OCI-LY7 (cell line): ENCODE data around the gene FYN. TPM values are rescaled to one million over a fixed set of nuclear protein-coding genes. Genes with fewer than 3 reads are reported as not detected.

ENCODE experiments used
- BruUV-seq: library from RNA; stranded (reverse); fragments of 400-500 nt; replicated peaks from 2 replicates; lab custom pipeline; 2021; lab: Mats Ljungman, UMichigan
- CTCF ChIA-PET: fragments of 300-600 bp; sonication (Branson Sonifier 250); formaldehyde crosslinking; loops from one replicate; lab custom pipeline; 2022; ENCODE audit warnings: antibody characterized with exemption; ENCODE audit not compliant: unreplicated experiment; lab: Charles Lee
- POLR2A ChIA-PET: fragments of 300-600 bp; sonication (Branson Sonifier 250); formaldehyde crosslinking; loops from one replicate; lab custom pipeline; 2022; ENCODE audit warnings: antibody characterized with exemption; lab: Charles Lee
- DNase-seq: peaks from one replicate; pipeline ENCODE4 v3.0.0-alpha.2; 2015; ENCODE audit warnings: low spot score
- H2AFZ ChIP-seq: fragments of 200-600 bp; sonication (generic), shearing (Covaris generic); 2 replicates; pipeline ENCODE4 v1.6.1; 2014; ENCODE audit warnings: mild to moderate bottlenecking, antibody characterized with exemption, low read length, moderate library complexity
- H3K27ac ChIP-seq: fragments of 200-600 bp; sonication (generic); 2 replicates; pipeline ENCODE4 v1.5.1; 2014; ENCODE audit warnings: mixed run types, low read depth, mild to moderate bottlenecking, moderate library complexity, low read length, inconsistent platforms; ENCODE audit not compliant: poor library complexity, severe bottlenecking
- H3K36me3 ChIP-seq: fragments of 200-600 bp; sonication (generic); 2 replicates; pipeline ENCODE4 v1.6.1; 2014; ENCODE audit warnings: mild to moderate bottlenecking, antibody characterized with exemption, low read length, moderate library complexity, mixed read lengths; ENCODE audit not compliant: insufficient read depth
- H3K4me1 ChIP-seq: fragments of 200-600 bp; sonication (generic); 2 replicates; pipeline ENCODE4 v1.5.1; 2014; ENCODE audit warnings: mild to moderate bottlenecking, low read length; ENCODE audit not compliant: insufficient read depth, poor library complexity, severe bottlenecking
- H3K4me2 ChIP-seq: fragments of 200-600 bp; sonication (generic); 2 replicates; pipeline ENCODE4 v1.6.1; 2014; ENCODE audit warnings: mild to moderate bottlenecking, low read length
- H3K4me3 ChIP-seq: fragments of 200-600 bp; sonication (generic); 2 replicates; pipeline ENCODE4 v1.5.1; 2014; ENCODE audit warnings: mild to moderate bottlenecking, low read depth, low read length; ENCODE audit not compliant: poor library complexity, severe bottlenecking
- H3K79me2 ChIP-seq: fragments of 200-600 bp; sonication (generic); 2 replicates; pipeline ENCODE4 v1.6.1; 2016; ENCODE audit warnings: low read depth, mild to moderate bottlenecking, low read length, moderate library complexity, mixed read lengths; ENCODE audit not compliant: insufficient read depth
- H3K9me2 ChIP-seq: fragments of 200-600 bp; sonication (generic); 2 replicates; pipeline ENCODE4 v1.6.1; 2016; ENCODE audit warnings: mild to moderate bottlenecking, low read length, mixed read lengths; ENCODE audit not compliant: insufficient read depth
- H3K9me3 ChIP-seq: fragments of 200-600 bp; sonication (generic); 2 replicates; pipeline ENCODE4 v1.6.1; 2014; ENCODE audit warnings: mild to moderate bottlenecking, mixed run types, low read length, mixed read lengths
- H4K20me1 ChIP-seq: fragments of 200-600 bp; sonication (generic); 2 replicates; pipeline ENCODE4 v1.6.1; 2014; ENCODE audit warnings: mild to moderate bottlenecking, antibody characterized with exemption, low read length, moderate library complexity, mixed read lengths; ENCODE audit not compliant: insufficient read depth
- EZH2phosphoT487 ChIP-seq: fragments of 200-600 bp; sonication (generic); IDR thresholded peaks from 2 replicates; pipeline ENCODE4 v1.6.1; 2018; ENCODE audit warnings: low read depth, borderline replicate concordance, mild to moderate bottlenecking, mixed run types, antibody characterized with exemption, low read length, moderate library complexity, mixed read lengths
- intact Hi-C: fragments of 100-400 bp; cut with micrococcal nuclease; formaldehyde crosslinking; loops from one replicate; pipeline ENCODE4 v1.10.0; 2022; ENCODE audit not compliant: unreplicated experiment
- total RNA-seq, 2 experiments: library from RNA; depleted of rRNA in 1 of 2; stranded (reverse); fragments of >200 nt in 1 of 2; shearing (Covaris generic) in 1 of 2; gene quantifications; 2 replicates each; pipeline ENCODE4 v1.2.3, GENCODE V29; 2014 to 2022
- TF ChIP-seq, protein P1 (sequence below): fragments of 200-600 bp; sonication (generic); conservative IDR thresholded peaks from 2 replicates; pipeline ENCODE4 v1.5.1; 2014; ENCODE audit warnings: mild to moderate bottlenecking, antibody characterized with exemption, low read length, moderate library complexity, mixed read lengths

The FYN gene
- total RNA-seq, 2 experiments from 2014 or later, result 57.3 to 92.9 TPM

DNA sequence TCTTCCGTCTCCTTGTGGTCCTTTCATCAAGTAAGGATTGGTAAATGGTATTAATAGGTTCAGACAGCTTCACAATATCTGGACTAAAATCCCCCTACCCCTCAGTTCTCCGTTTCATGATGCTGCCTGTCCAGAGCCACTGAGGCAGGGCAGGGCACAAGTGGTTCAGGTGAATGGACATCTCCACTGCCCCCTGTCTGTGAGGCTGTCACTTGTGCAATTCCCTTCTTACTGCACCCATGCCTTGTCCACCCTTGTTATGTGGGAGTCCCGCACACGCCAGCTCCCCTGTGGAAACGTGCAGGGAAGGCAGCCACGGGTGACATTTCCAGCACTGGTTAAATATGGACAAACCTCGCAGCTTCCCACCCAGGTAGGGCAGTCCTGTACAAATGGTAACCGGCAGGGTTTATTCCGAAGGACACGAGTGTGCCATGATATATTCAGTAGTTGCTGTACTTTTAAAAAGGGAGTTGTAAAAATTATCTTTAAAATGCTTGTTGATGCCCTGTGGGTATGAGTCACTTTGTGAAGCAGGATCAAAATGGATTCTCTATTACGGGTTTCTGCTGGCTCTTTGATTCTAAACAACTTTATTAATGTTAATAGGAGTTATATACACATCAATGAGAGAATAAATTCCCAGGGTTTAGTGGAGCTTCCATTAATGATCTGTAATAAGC lies 73.5 kb downstream of the FYN start:
- H3K79me2 ChIP-seq, result no peaks in the 10 kb centered on the region
- TF ChIP-seq, protein P1, sequence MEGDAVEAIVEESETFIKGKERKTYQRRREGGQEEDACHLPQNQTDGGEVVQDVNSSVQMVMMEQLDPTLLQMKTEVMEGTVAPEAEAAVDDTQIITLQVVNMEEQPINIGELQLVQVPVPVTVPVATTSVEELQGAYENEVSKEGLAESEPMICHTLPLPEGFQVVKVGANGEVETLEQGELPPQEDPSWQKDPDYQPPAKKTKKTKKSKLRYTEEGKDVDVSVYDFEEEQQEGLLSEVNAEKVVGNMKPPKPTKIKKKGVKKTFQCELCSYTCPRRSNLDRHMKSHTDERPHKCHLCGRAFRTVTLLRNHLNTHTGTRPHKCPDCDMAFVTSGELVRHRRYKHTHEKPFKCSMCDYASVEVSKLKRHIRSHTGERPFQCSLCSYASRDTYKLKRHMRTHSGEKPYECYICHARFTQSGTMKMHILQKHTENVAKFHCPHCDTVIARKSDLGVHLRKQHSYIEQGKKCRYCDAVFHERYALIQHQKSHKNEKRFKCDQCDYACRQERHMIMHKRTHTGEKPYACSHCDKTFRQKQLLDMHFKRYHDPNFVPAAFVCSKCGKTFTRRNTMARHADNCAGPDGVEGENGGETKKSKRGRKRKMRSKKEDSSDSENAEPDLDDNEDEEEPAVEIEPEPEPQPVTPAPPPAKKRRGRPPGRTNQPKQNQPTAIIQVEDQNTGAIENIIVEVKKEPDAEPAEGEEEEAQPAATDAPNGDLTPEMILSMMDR, result no peak
- no peak for TF ChIP-seq EZH2phosphoT487
- H2AFZ ChIP-seq, result no peak overlapping the region
- H3K27ac ChIP-seq, result no peak overlapping the region
- H3K4me2 ChIP-seq, result no peak overlapping the region
- H3K36me3 ChIP-seq, result no peaks in the 10 kb centered on the region
- H3K4me1 ChIP-seq, result no peaks in the 10 kb centered on the region
- no TSS peak for BruUV-seq
- CTCF ChIA-PET, result no interaction called here
- H3K4me3 ChIP-seq, result no peak overlapping the region
- POLR2A ChIA-PET, result interaction anchor here (0.6 kb wide), 1 partner anchor 348 kb away, joined by 3 read pairs; no protein-coding TSS in a partner anchor
- H3K9me2 ChIP-seq, result no peaks in the 10 kb centered on the region
- no peaks in the 10 kb centered on the region for H4K20me1 ChIP-seq
- no peak for DNase-seq
- intact Hi-C loops, result no loop called here
- H3K9me3 ChIP-seq, result no peaks in the 10 kb centered on the region

DNA sequence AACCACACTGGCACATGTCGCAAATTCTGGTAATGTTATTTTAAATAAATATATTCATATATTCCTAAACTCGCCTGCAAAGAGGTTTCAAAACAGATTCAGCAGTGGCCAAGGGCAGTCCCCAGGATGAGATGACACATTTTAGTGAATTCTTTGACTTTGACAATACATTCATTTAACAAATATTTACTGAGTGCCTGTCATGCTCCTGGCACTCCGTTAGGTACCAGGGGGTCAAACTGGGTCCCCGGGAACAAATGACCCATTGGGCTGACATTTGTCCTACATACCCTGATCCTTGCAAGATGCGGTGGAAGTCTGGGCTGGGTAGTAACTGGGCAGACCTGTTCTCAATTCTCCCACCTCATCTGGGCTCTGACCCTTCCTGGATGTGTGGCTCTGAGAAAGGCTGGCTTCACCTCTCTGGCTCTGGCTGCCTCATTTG lies 74.9 kb downstream of the FYN start:
- no peaks in the 10 kb centered on the region for H3K79me2 ChIP-seq
- H3K4me1 ChIP-seq, result no peaks in the 10 kb centered on the region
- H3K4me3 ChIP-seq, result no peak overlapping the region
- H3K36me3 ChIP-seq, result no peaks in the 10 kb centered on the region
- H2AFZ ChIP-seq, result no peak overlapping the region
- intact Hi-C loops, result no loop called here
- TF ChIP-seq, protein P1, result no peak
- no peak for TF ChIP-seq EZH2phosphoT487
- no peak for DNase-seq
- H3K4me2 ChIP-seq, result no peak overlapping the region
- BruUV-seq, result no TSS peak
- no peaks in the 10 kb centered on the region for H3K9me2 ChIP-seq
- no peaks in the 10 kb centered on the region for H3K9me3 ChIP-seq
- POLR2A ChIA-PET, result no interaction called here
- H3K27ac ChIP-seq, result no peak overlapping the region
- CTCF ChIA-PET, result no interaction called here
- H4K20me1 ChIP-seq, result no peaks in the 10 kb centered on the region

DNA sequence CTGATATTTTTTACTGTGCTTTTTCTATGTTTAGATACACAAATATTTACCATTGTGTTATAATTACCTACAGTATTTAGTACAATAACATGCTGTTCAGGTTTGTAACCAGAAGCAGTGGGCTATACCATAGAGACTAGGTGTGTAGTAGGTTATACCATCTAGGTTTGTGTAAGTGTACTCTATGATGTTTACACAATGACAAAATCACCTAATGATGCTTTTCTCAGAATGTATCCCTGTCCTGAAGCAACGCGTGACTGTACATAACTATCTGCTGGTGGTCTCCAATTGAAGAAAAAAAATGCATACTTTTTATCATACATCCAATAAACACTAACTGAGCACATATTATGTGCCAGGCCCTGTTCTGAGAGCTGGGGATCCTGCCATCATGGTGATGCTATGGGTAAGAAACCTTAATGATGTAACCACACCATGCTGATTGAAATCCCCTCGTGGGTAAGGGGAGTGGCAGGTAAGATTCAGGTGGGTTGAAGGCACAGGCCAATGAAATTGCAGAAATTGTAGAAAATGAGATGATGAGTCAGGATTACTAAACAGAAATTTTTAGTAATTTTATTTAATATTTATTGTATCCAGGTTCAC lies 76.8 kb downstream of the FYN start:
- H3K79me2 ChIP-seq, result no peaks in the 10 kb centered on the region

More for the DNA sequence above, 76.8 kb downstream of the FYN start:
- no peaks in the 10 kb centered on the region for H3K4me1 ChIP-seq
- TF ChIP-seq EZH2phosphoT487, result no peak
- TF ChIP-seq, protein P1, result no peak
- H3K4me2 ChIP-seq, result no peak overlapping the region
- CTCF ChIA-PET, result no interaction called here
- POLR2A ChIA-PET, result interaction anchor here (1.3 kb wide), 1 partner anchor 32 kb away, joined by 3 read pairs; no protein-coding TSS in a partner anchor
- intact Hi-C loops, result no loop called here
- no peak for DNase-seq
- no peaks in the 10 kb centered on the region for H3K9me2 ChIP-seq
- no peak overlapping the region for H3K27ac ChIP-seq
- no peaks in the 10 kb centered on the region for H4K20me1 ChIP-seq
- no TSS peak for BruUV-seq
- no peak overlapping the region for H2AFZ ChIP-seq
- H3K36me3 ChIP-seq, result no peaks in the 10 kb centered on the region
- no peaks in the 10 kb centered on the region for H3K9me3 ChIP-seq
- no peak overlapping the region for H3K4me3 ChIP-seq
